Stomach (tissue), 4 donors: ENCODE measurements around the gene CYGB.

Source experiments
- POLR2A ChIP-seq, 4 donors: fragments of 450-650 bp; IDR thresholded peaks; one replicate each; pipeline ENCODE4 v1.6.1; 2016; ENCODE audit warnings: antibody characterized with exemption in 4 of 4, control low read depth in 2 of 4, mild to moderate bottlenecking in 1 of 4, moderate library complexity in 1 of 4
- TF ChIP-seq, protein P1 (sequence below), 7 experiments: fragments of 450-650 bp in 4 of 7; fragments of 200-600 bp in 3 of 7; sonication (generic) in 3 of 7; IDR thresholded peaks; one replicate each; pipeline ENCODE4 v1.5.1; 2016 to 2019; ENCODE audit warnings: antibody characterized with exemption in 7 of 7, control low read depth in 2 of 7, mild to moderate bottlenecking in 1 of 7

DNA sequence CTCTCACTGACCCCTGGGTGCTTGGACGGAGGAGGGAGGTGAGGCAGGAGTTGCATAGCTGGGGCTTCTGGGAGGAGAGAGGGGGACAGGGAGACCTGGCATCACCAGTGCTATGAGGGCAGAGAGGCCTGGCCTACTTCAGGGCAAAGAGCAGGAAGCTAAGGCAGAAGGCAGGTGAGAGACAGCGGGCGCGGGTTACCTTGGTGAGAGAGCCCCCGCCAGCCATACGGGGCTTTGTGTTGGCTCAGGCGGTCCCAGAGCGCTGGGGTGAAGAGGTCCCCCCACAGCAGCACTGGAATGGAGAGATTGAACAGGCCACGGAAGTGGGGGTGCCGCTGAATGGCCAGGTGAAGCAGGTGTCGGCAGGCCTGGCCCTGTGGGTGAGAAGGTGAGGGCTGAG is 36.7 kb upstream of the CYGB start:
- TF ChIP-seq, protein P1, sequence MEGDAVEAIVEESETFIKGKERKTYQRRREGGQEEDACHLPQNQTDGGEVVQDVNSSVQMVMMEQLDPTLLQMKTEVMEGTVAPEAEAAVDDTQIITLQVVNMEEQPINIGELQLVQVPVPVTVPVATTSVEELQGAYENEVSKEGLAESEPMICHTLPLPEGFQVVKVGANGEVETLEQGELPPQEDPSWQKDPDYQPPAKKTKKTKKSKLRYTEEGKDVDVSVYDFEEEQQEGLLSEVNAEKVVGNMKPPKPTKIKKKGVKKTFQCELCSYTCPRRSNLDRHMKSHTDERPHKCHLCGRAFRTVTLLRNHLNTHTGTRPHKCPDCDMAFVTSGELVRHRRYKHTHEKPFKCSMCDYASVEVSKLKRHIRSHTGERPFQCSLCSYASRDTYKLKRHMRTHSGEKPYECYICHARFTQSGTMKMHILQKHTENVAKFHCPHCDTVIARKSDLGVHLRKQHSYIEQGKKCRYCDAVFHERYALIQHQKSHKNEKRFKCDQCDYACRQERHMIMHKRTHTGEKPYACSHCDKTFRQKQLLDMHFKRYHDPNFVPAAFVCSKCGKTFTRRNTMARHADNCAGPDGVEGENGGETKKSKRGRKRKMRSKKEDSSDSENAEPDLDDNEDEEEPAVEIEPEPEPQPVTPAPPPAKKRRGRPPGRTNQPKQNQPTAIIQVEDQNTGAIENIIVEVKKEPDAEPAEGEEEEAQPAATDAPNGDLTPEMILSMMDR (IDR thresholded peaks at IDR 0.05), result no peak
- TF ChIP-seq POLR2A (IDR thresholded peaks at IDR 0.05), result no peak
